Ovary (tissue), 3 donors: ENCODE measurements around the gene PRKAG1.

Experiments
- CTCF ChIP-seq, 3 donors: fragments of 450-650 bp in 2 of 3; fragments of 200-600 bp in 1 of 3; IDR thresholded peaks; one replicate each; pipeline versions ENCODE4 v1.5.1 to v1.8.0; 2016 to 2022; ENCODE audit warnings: antibody characterized with exemption in 3 of 3, mild to moderate bottlenecking in 1 of 3
- EP300 ChIP-seq: sonication (generic); formaldehyde crosslinking; IDR thresholded peaks from one replicate; pipeline ENCODE4 v1.6.1; 2017; ENCODE audit warnings: antibody characterized with exemption
- donor health status: DM: no; HTN: no; CAD: no.

DNA sequence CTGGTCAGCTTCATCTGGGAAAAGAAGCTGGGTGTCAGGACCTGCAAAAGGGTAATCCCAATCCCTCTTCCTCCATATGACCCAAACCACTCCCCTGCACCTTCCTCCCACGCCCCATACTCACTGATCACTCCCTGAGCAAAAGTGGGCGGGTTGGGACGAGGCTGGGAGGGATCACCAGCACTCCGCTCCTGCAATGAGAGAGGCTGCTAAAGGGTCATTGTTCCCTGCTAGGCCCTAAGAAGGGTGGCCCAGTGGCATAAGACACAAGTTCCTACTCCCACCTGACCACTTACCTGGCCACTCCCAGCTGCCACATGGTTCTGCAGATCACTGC lies 15.7 kb upstream of the PRKAG1 start:
- TF ChIP-seq CTCF (IDR thresholded peaks at IDR 0.05) = no peak
- TF ChIP-seq EP300 = no peak
